SK-N-SH treated with all-trans-retinoic acid at 6 μM for 48 hours (cell line): ENCODE measurements around the gene CHST6.

Experiments
- ARNTL ChIP-seq: fragments of 450-650 bp; formaldehyde crosslinking; IDR thresholded peaks from 2 replicates; pipeline ENCODE4 v1.5.0; 2020; ENCODE audit warnings: low read depth, mild to moderate bottlenecking, moderate library complexity, borderline replicate concordance
- CSRNP3 ChIP-seq: fragments of 250-450 bp; sonication (Bioruptor Pico); IDR thresholded peaks from 2 replicates; pipeline ENCODE4 v1.5.1; 2021; ENCODE audit warnings: mild to moderate bottlenecking, moderate library complexity
- GLIS3 ChIP-seq: fragments of 250-450 bp; sonication (Bioruptor Pico); IDR thresholded peaks from 2 replicates; pipeline ENCODE4 v1.5.0; 2020; ENCODE audit warnings: mild to moderate bottlenecking, moderate library complexity
- ISL1 ChIP-seq: fragments of 250-450 bp; sonication (Bioruptor Pico); IDR thresholded peaks from 2 replicates; pipeline ENCODE4 v2.1.2; 2022; ENCODE audit warnings: mild to moderate bottlenecking, moderate library complexity
- PATZ1 ChIP-seq: fragments of 250-450 bp; sonication (Bioruptor Pico); IDR thresholded peaks from 2 replicates; pipeline ENCODE4 v1.8.0; 2020; ENCODE audit warnings: mild to moderate bottlenecking, moderate library complexity, borderline replicate concordance
- POU6F1 ChIP-seq: fragments of 250-450 bp; sonication (Bioruptor Pico); IDR thresholded peaks from 2 replicates; pipeline ENCODE4 v1.8.0; 2021; ENCODE audit warnings: low read depth, mild to moderate bottlenecking, moderate library complexity, borderline replicate concordance
- RARB ChIP-seq: fragments of 250-450 bp; sonication (Bioruptor Pico); IDR thresholded peaks from 2 replicates; pipeline ENCODE4 v1.8.0; 2021; ENCODE audit warnings: mild to moderate bottlenecking, moderate library complexity
- TCF4 ChIP-seq: fragments of 250-450 bp; sonication (Bioruptor Pico); IDR thresholded peaks from 2 replicates; pipeline ENCODE4 v1.8.0; 2021; ENCODE audit warnings: mild to moderate bottlenecking, moderate library complexity, borderline replicate concordance
- TOX ChIP-seq: fragments of 250-450 bp; sonication (Bioruptor Pico); IDR thresholded peaks from 2 replicates; pipeline ENCODE4 v1.8.0; 2021; ENCODE audit warnings: mild to moderate bottlenecking, moderate library complexity, borderline replicate concordance
- ZC3H10 ChIP-seq: fragments of 250-450 bp; sonication (Bioruptor Pico); IDR thresholded peaks from 2 replicates; pipeline ENCODE4 v1.5.1; 2021; ENCODE audit warnings: mild to moderate bottlenecking, moderate library complexity
- ZFP3 ChIP-seq: fragments of 250-450 bp; sonication (Bioruptor Pico); IDR thresholded peaks from 2 replicates; pipeline ENCODE4 v1.5.0; 2020; ENCODE audit warnings: mild to moderate bottlenecking, moderate library complexity

GRCh38 chr16:75494184-75494583, 1.1 kb downstream of the CHST6 start:
- TF ChIP-seq CSRNP3: no peak
- TF ChIP-seq RARB: no peak
- no peak for TF ChIP-seq ZC3H10
- TF ChIP-seq TCF4 (CRISPR knock-in tag): no peak
- TF ChIP-seq POU6F1 (CRISPR knock-in tag): no peak
- no peak for TF ChIP-seq ISL1 (CRISPR knock-in tag)
- no peak for TF ChIP-seq TOX (CRISPR knock-in tag)
- TF ChIP-seq GLIS3 (CRISPR knock-in tag): no peak
- TF ChIP-seq ZFP3: no peak
- TF ChIP-seq ARNTL: no peak
- no peak for TF ChIP-seq PATZ1 (CRISPR knock-in tag)
